ENCODE data around the gene BCAN.

The BCAN gene

GRCh38 chr1:156693848-156694689 lies 52.2 kb downstream of the BCAN start:
- TF ChIP-seq, protein P1, sequence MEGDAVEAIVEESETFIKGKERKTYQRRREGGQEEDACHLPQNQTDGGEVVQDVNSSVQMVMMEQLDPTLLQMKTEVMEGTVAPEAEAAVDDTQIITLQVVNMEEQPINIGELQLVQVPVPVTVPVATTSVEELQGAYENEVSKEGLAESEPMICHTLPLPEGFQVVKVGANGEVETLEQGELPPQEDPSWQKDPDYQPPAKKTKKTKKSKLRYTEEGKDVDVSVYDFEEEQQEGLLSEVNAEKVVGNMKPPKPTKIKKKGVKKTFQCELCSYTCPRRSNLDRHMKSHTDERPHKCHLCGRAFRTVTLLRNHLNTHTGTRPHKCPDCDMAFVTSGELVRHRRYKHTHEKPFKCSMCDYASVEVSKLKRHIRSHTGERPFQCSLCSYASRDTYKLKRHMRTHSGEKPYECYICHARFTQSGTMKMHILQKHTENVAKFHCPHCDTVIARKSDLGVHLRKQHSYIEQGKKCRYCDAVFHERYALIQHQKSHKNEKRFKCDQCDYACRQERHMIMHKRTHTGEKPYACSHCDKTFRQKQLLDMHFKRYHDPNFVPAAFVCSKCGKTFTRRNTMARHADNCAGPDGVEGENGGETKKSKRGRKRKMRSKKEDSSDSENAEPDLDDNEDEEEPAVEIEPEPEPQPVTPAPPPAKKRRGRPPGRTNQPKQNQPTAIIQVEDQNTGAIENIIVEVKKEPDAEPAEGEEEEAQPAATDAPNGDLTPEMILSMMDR (conservative IDR thresholded peaks at IDR 0.05): no peak
- H3K27ac ChIP-seq: peak overlapping the region; percentile 71

- TF ChIP-seq, protein P1 (conservative IDR thresholded peaks at IDR 0.05): no peak
- peak overlapping the region; percentile 71 for H3K27ac ChIP-seq
These were observed 52.7 kb downstream of the BCAN start for GRCh38 chr1:156694690-156694962.

GRCh38 chr1:156696755-156697154 lies 54.8 kb downstream of the BCAN start:
- TF ChIP-seq, protein P1 (conservative IDR thresholded peaks at IDR 0.05): no peak
- H3K27ac ChIP-seq: no peak overlapping the region

GRCh38 chr1:156697481-156697880 lies 55.6 kb downstream of the BCAN start:
- TF ChIP-seq, protein P1 (conservative IDR thresholded peaks at IDR 0.05): no peak

DNA sequence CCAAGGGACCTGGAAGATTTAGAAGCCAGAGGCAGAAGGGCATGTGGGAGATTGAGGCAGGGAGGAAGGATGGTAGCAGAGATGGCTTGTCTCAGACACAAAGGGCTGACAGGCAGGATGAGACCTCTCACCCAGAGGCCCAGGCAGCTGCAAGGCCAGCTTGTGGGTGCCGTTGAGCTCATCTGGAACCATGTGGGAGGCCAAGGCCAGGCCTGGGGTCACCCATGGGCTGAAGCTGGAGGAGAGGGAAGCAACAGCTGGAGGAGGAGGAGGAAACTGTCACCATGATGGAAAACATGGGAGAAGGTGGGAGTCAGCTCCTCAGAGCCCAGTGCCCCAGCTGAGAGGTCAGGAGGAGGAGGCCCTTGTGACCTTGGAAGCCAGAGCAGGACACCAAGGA lies 57.1 kb downstream of the BCAN start:
- TF ChIP-seq, protein P1 (conservative IDR thresholded peaks at IDR 0.05): no peak
- H3K27ac ChIP-seq: no peak overlapping the region

More at GRCh38 chr1:156697481-156697880, 55.6 kb downstream of the BCAN start:
- no peak overlapping the region for H3K27ac ChIP-seq

- TF ChIP-seq, protein P1 (conservative IDR thresholded peaks at IDR 0.05): no peak
- no peak overlapping the region for H3K27ac ChIP-seq
These were observed 59.0 kb downstream of the BCAN start for GRCh38 chr1:156700736-156701531.

DNA sequence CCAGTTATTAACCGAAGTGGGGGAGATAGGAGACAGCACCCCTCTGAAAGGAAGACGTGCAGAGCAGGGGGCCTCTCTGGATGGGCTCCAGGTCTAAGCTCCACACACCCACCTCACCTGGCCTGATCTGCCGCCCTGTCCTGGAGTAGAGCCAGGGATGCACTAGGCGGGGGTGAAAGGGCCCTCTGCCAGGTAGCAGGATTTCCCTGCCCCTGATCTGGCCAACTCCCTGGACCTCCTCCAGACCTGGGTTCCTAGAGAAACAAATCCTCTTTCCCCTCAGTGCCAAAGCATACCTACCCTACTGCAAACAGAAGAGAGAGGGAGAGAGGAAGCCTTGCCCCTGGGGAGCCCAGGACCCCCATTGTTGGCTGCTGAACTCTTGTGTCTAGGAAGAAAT lies 61.4 kb downstream of the BCAN start:
- TF ChIP-seq, protein P1 (conservative IDR thresholded peaks at IDR 0.05): no peak
- peak overlapping the region; percentile 39; the same call in 1 of the 2 replicates for H3K27ac ChIP-seq
